Uterus (tissue), 4 donors: ENCODE measurements around the gene STK38. TPM values are rescaled to one million over a fixed set of nuclear protein-coding genes. Genes with fewer than 3 reads are reported as not detected.

Experiments
- DNase-seq, 2 donors: peaks; one replicate each; pipeline ENCODE4 v3.0.0-alpha.2; 2019 to 2020
- H3K27ac ChIP-seq, 2 donors: fragments of 200-600 bp; sonication (generic); 1 replicate in 1 of 2; 2 replicates in 1 of 2; pipeline ENCODE4 v1.5.1; 2016 to 2018
- H3K27me3 ChIP-seq, 2 donors: fragments of 200-600 bp; sonication (generic); one replicate each; pipeline ENCODE4 v1.5.1; 2018 to 2019; ENCODE audit warnings: control low read depth in 1 of 2
- H3K36me3 ChIP-seq, 2 donors: fragments of 200-600 bp; sonication (generic); one replicate each; pipeline ENCODE4 v1.5.1; 2019; ENCODE audit warnings: control low read depth in 1 of 2
- H3K4me1 ChIP-seq, 2 donors: fragments of 200-600 bp; sonication (generic); one replicate each; pipeline ENCODE4 v1.5.1; 2018 to 2019; ENCODE audit warnings: control low read depth in 1 of 2
- H3K4me3 ChIP-seq, 2 donors: fragments of 200-600 bp; sonication (generic); 1 replicate in 1 of 2; 2 replicates in 1 of 2; pipeline ENCODE4 v1.5.1; 2018 to 2019; ENCODE audit warnings: mild to moderate bottlenecking in 1 of 2
- H3K9me3 ChIP-seq, 2 donors: fragments of 200-600 bp; sonication (generic); one replicate each; pipeline ENCODE4 v1.5.1; 2019; ENCODE audit warnings: control low read depth in 1 of 2
- CTCF ChIP-seq, 4 experiments: fragments of 200-600 bp in 2 of 4; fragments of 450-650 bp in 2 of 4; sonication (generic) in 2 of 4; IDR thresholded peaks; one replicate each; pipeline ENCODE4 v1.5.1; 2016 to 2019; ENCODE audit warnings: antibody characterized with exemption in 4 of 4, mild to moderate bottlenecking in 2 of 4, moderate library complexity in 1 of 4
- POLR2A ChIP-seq, 2 donors: fragments of 450-650 bp; IDR thresholded peaks; one replicate each; pipeline ENCODE4 v1.6.1; 2016; ENCODE audit warnings: antibody characterized with exemption in 2 of 2, mild to moderate bottlenecking in 1 of 2, moderate library complexity in 1 of 2
- intact Hi-C: fragments of 100-400 bp; cut with DNase I; formaldehyde crosslinking; loops from one replicate; pipeline ENCODE4 v1.15.1; 2023; ENCODE audit warnings: low total_unique reads
- total RNA-seq, 4 donors: library from RNA; depleted of rRNA in 3 of 4; stranded (reverse); fragments of >200 nt in 3 of 4; gene quantifications; one replicate each; pipeline versions ENCODE4 v1.1.0 to v1.2.4, GENCODE V29; 2014 to 2023
- donor health status: DM: yes; HTN: yes; CAD: no.

STK38 gene
- total RNA-seq, 4 donors from 2014 or later = 10.6 to 30.0 (median 20.5) TPM

- Histone ChIP-seq H3K36me3 (no peaks in the 10 kb centered on the region), H3K4me1 (no peaks in the 10 kb centered on the region), H3K4me3 (no peak overlapping the region), H3K27ac (no peak overlapping the region), H3K27me3 (no peaks in the 10 kb centered on the region), H3K9me3 (no peaks in the 10 kb centered on the region)
- DNase-seq = no peak
- intact Hi-C loops = no loop called here
- TF ChIP-seq POLR2A (IDR thresholded peaks at IDR 0.05) = no peak
- TF ChIP-seq CTCF (IDR thresholded peaks at IDR 0.05) = no peak
Observed at GRCh38 chr6:36495086-36495485, 52.2 kb downstream of the STK38 start.

- no peaks in the 10 kb centered on the region for H3K4me1 ChIP-seq
- H3K4me3 ChIP-seq = no peak overlapping the region
- no peaks in the 10 kb centered on the region for H3K27me3 ChIP-seq
- H3K36me3 ChIP-seq = no peaks in the 10 kb centered on the region
- intact Hi-C loops = no loop called here
- no peak overlapping the region for H3K27ac ChIP-seq
- H3K9me3 ChIP-seq = no peaks in the 10 kb centered on the region
- no peak for TF ChIP-seq CTCF (IDR thresholded peaks at IDR 0.05)
- no peak for TF ChIP-seq POLR2A (IDR thresholded peaks at IDR 0.05)
- no peak for DNase-seq
Observed at GRCh38 chr6:36493859-36494258, 53.4 kb downstream of the STK38 start.

GRCh38 chr6:36493319-36493718, 54.0 kb downstream of the STK38 start:
- no peak for DNase-seq
- H3K4me3 ChIP-seq = no peak overlapping the region
- H3K36me3 ChIP-seq = no peaks in the 10 kb centered on the region
- H3K9me3 ChIP-seq = no peaks in the 10 kb centered on the region
- no peaks in the 10 kb centered on the region for H3K4me1 ChIP-seq
- H3K27ac ChIP-seq = no peak overlapping the region
- intact Hi-C loops = no loop called here
- no peaks in the 10 kb centered on the region for H3K27me3 ChIP-seq
- TF ChIP-seq CTCF (IDR thresholded peaks at IDR 0.05) (no peak), POLR2A (IDR thresholded peaks at IDR 0.05) (no peak)

GRCh38 chr6:36492621-36493020, 54.7 kb downstream of the STK38 start:
- Histone ChIP-seq H3K4me1 (no peaks in the 10 kb centered on the region), H3K4me3 (no peak overlapping the region), H3K36me3 (no peaks in the 10 kb centered on the region), H3K9me3 (no peaks in the 10 kb centered on the region), H3K27me3 (no peaks in the 10 kb centered on the region), H3K27ac (no peak overlapping the region)
- TF ChIP-seq CTCF (IDR thresholded peaks at IDR 0.05) (no peak), POLR2A (IDR thresholded peaks at IDR 0.05) (no peak)
- intact Hi-C loops = no loop called here
- DNase-seq = no peak

- DNase-seq = no peak
- H3K27me3 ChIP-seq = no peaks in the 10 kb centered on the region
- TF ChIP-seq POLR2A (IDR thresholded peaks at IDR 0.05) (no peak), CTCF (IDR thresholded peaks at IDR 0.05) (no peak)
- H3K36me3 ChIP-seq = no peaks in the 10 kb centered on the region
- no peaks in the 10 kb centered on the region for H3K4me1 ChIP-seq
- intact Hi-C loops = no loop called here
- no peaks in the 10 kb centered on the region for H3K9me3 ChIP-seq
- no peak overlapping the region for H3K4me3 ChIP-seq
- no peak overlapping the region for H3K27ac ChIP-seq
Observed at GRCh38 chr6:36492092-36492491, 55.2 kb downstream of the STK38 start.
